GM12891 (cell line): ENCODE data around the gene NDUFA8.

Experiments
- DNase-seq: peaks from one replicate; pipeline ENCODE4 v3.0.0; 2011; ENCODE audit warnings: low spot score; ENCODE audit not compliant: insufficient read length
- FAIRE-seq: peaks from 2 replicates; lab custom pipeline; 2011; peaks lifted over from hg19 to GRCh38; lab: Jason Lieb, UNC
- PAX5 ChIP-seq: IDR thresholded peaks from 2 replicates; pipeline ENCODE4 v1.6.1; 2011; ENCODE audit warnings: low read length, moderate library complexity, mild to moderate bottlenecking; ENCODE audit not compliant: insufficient read depth, severe bottlenecking
- POLR2A ChIP-seq: IDR thresholded peaks from 2 replicates; pipeline ENCODE4 v1.6.1; 2011; ENCODE audit warnings: low read depth, low read length, control low read depth
- POLR2AphosphoS5 ChIP-seq: IDR thresholded peaks from 2 replicates; pipeline ENCODE4 v1.6.1; 2011; ENCODE audit warnings: low read depth, low read length, control low read depth
- POU2F2 ChIP-seq: IDR thresholded peaks from 2 replicates; pipeline ENCODE4 v1.6.1; 2011; ENCODE audit warnings: low read depth, mild to moderate bottlenecking, control low read depth, low read length, moderate library complexity
- SPI1 ChIP-seq: IDR thresholded peaks from 2 replicates; pipeline ENCODE4 v1.6.1; 2011; ENCODE audit warnings: low read depth, low read length, control low read depth
- TAF1 ChIP-seq: IDR thresholded peaks from 2 replicates; pipeline ENCODE4 v1.6.1; 2011; ENCODE audit warnings: low read depth, low read length, control low read depth

NDUFA8 gene

GRCh38 chr9:122129969-122130368 lies 29.6 kb downstream of the NDUFA8 start:
- TF ChIP-seq POLR2A (no peak), SPI1 (no peak), POLR2AphosphoS5 (no peak), TAF1 (no peak), POU2F2 (no peak), PAX5 (no peak)
- DNase-seq (no peak), FAIRE-seq (no peak)

DNA sequence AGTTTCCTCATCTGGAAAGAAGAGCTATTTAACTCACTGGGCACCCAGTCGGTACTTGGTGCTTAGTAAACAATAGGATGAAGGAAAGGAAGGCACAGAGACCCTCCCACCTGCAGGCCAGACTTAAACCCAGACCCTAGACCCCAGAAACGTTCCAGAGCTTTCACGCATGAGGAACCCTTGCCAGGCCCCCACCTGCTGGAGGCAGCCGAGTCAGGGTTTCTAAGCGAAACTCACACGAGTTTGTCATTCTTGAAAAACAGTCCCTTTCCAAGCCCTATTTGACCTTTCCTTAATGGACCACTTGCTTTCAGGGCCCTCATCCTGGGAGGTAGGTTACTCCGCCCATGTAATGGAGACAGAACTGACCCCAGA lies 30.6 kb downstream of the NDUFA8 start:
- no peak for DNase-seq
- TF ChIP-seq PAX5 (no peak), POLR2AphosphoS5 (no peak), POU2F2 (no peak), SPI1 (no peak)
- no peak for FAIRE-seq

- DNase-seq (no peak), FAIRE-seq (no peak)
- TF ChIP-seq POLR2A (no peak), POLR2AphosphoS5 (no peak), TAF1 (no peak), PAX5 (no peak), POU2F2 (no peak), SPI1 (no peak)
These were observed 31.3 kb downstream of the NDUFA8 start for GRCh38 chr9:122128007-122128968.

DNA sequence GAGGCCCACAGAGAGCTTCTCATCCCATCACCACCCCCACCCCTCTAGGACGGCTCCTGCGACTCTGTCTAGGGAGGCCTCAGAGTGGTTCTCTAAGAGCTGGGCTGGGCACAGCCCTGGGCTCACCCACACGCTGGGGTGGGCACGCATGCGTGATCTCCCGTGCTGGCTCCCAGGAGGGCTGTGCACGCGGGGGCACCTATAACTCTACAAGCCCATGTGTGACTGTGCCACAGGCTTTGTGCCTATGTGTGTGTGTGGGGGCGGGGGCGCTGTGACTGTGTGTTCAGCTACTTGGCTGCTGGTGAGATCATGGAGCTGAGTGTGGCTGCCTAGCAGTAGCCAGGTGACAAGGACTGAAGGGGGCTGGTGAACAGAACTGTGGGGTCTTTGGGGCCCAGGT lies 32.2 kb downstream of the NDUFA8 start:
- TF ChIP-seq POU2F2: no peak
- no peak for TF ChIP-seq TAF1
- DNase-seq (no peak), FAIRE-seq (no peak)

GRCh38 chr9:122126331-122127261 lies 33.0 kb downstream of the NDUFA8 start:
- TF ChIP-seq POLR2A: no peak
- TF ChIP-seq POU2F2: no peak
- no peak for TF ChIP-seq TAF1
- TF ChIP-seq SPI1: no peak
- no peak for TF ChIP-seq POLR2AphosphoS5
- TF ChIP-seq PAX5: no peak
- FAIRE-seq (no peak), DNase-seq (no peak)

DNA sequence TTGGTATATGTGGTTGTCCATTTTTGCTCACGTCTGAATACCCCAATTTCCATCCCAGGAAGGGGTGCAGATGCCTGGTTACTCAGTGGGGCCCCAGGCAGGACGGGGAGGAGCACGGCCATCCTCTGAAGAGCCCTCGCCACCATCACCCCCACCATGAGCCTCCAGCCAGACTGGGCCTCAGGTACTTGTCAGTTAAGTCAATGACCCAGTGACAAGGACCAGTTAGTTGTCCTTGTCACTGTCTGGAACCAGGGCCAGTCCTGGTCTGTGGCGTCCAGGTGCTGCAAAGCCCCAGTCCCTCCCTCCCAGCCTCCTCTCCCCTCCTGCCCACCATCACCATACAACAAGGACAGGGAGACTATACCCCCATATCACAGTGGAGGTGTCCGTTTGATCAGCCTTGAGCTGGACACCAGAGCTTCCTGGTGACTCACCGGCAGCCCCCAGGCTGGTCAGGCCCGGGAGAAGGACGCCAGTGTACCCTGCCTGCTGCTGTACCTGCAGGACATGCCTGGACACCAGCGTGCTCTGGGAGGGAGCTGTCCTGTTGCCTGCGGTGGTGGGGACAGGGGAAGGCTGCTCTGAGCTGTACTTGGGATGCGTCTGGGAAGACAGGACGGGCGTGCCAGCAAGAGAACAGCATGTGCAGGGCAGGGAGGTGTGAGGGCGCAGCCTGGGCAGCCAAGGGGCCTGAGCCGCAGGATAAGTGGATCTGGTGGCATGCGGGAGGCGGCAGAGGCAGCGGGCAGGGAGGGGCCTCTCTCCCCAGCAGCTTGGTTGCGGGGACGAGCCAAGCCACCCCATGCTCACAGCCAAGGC lies 33.9 kb downstream of the NDUFA8 start:
- DNase-seq (no peak), FAIRE-seq (no peak)
- TF ChIP-seq TAF1 (no peak), POLR2A (no peak), PAX5 (no peak), POU2F2 (no peak), POLR2AphosphoS5 (no peak), SPI1 (no peak)

- TF ChIP-seq POU2F2 (no peak), PAX5 (no peak), TAF1 (no peak), SPI1 (no peak), POLR2AphosphoS5 (no peak), POLR2A (no peak)
- DNase-seq (peak; percentile 88), FAIRE-seq (peak; percentile 69)
These were observed 34.4 kb downstream of the NDUFA8 start for GRCh38 chr9:122125158-122125508.

DNA sequence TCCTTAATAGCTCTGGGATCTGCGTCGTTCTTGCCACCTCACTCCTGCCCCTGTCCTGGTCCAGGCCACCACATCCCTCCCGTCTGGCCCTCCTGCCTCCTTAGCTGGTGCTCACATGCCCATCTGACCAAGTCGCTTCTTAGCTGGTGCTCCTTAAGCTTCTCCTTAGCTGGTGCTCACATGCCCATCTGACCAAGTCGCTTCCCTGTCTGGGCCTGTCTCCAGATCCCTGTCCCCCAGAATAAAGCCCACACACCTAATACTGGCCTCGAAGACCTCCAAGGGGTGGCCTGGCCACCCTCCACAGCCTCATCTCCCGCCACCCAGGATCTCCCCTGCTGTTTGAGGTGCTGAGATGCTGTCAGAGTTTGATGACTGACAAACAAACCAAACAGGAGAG lies 35.1 kb downstream of the NDUFA8 start:
- FAIRE-seq (no peak), DNase-seq (no peak)
- TF ChIP-seq TAF1 (no peak), POU2F2 (no peak), SPI1 (no peak), POLR2A (no peak), POLR2AphosphoS5 (no peak), PAX5 (no peak)

DNA sequence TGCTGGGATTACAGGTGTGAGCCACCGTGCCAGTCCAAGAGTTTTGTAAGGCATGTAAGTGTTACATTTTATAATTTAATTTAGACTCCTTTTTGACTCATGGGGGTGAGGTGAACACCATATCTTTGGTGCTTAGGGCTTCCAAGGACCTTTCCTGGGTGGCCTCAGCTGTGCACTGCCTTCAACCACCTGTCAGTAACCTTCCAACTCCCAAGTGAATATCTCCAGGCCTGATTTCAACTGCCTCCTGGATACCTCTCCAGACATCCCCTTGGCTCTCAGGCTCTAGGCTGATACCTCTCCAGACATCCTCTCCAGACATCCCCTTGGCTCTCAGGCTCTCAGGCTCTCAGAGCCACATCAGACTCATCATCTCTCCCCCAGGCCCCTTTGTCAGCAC lies 35.5 kb downstream of the NDUFA8 start:
- FAIRE-seq (no peak), DNase-seq (no peak)
- TF ChIP-seq PAX5 (no peak), TAF1 (no peak), SPI1 (no peak), POLR2A (no peak), POU2F2 (no peak), POLR2AphosphoS5 (no peak)
